H9 (cell line): Measurements from ENCODE around the gene ACTBL2. TPM values are rescaled to one million over a fixed set of nuclear protein-coding genes. Genes with fewer than 3 reads are reported as not detected.

Experiments
- DNase-seq: peaks from one replicate; pipeline ENCODE4 v3.0.0-alpha.2; 2017
- H2AFZ ChIP-seq: one replicate; pipeline ENCODE4 v1.6.1; 2013; ENCODE audit warnings: mild to moderate bottlenecking, low read length, control low read depth, moderate library complexity
- H2AK5ac ChIP-seq: 2 replicates; pipeline ENCODE4 v1.6.1; 2013; ENCODE audit warnings: low read length, control low read depth, mixed read lengths; ENCODE audit not compliant: insufficient read length
- H2BK120ac ChIP-seq: one replicate; pipeline ENCODE4 v1.6.1; 2013; ENCODE audit warnings: low read depth, mild to moderate bottlenecking, low read length, control low read depth, inconsistent platforms; ENCODE audit not compliant: poor library complexity, severe bottlenecking
- H2BK12ac ChIP-seq: 2 replicates; pipeline ENCODE4 v1.6.1; 2013; ENCODE audit warnings: low read length, control low read depth, mixed read lengths, low read depth; ENCODE audit not compliant: insufficient read length
- H2BK15ac ChIP-seq: 2 replicates; pipeline ENCODE4 v1.6.1; 2013; ENCODE audit warnings: low read depth, low read length, control low read depth
- H2BK20ac ChIP-seq: one replicate; pipeline ENCODE4 v1.6.1; 2013; ENCODE audit warnings: low read depth, mild to moderate bottlenecking, low read length, control low read depth, inconsistent platforms; ENCODE audit not compliant: poor library complexity, severe bottlenecking
- H2BK5ac ChIP-seq: 2 replicates; pipeline ENCODE4 v1.6.1; 2013; ENCODE audit warnings: low read length, control low read depth, mixed read lengths; ENCODE audit not compliant: insufficient read length
- H3K14ac ChIP-seq: 2 replicates; pipeline ENCODE4 v1.6.1; 2013; ENCODE audit warnings: low read length, control low read depth; ENCODE audit not compliant: insufficient read depth
- H3K18ac ChIP-seq: 2 replicates; pipeline ENCODE4 v1.6.1; 2013; ENCODE audit warnings: low read depth, mild to moderate bottlenecking, mixed read lengths, low read length, control low read depth; ENCODE audit not compliant: insufficient read length
- H3K23ac ChIP-seq: 2 replicates; pipeline ENCODE4 v1.6.1; 2013; ENCODE audit warnings: low read length, control low read depth, mixed read lengths, low read depth; ENCODE audit not compliant: insufficient read length
- H3K23me2 ChIP-seq: 2 replicates; pipeline ENCODE4 v1.6.1; 2013; ENCODE audit warnings: low read depth, mild to moderate bottlenecking, mixed read lengths, low read length, control low read depth; ENCODE audit not compliant: insufficient read length, poor library complexity, severe bottlenecking
- H3K27ac ChIP-seq: 2 replicates; pipeline ENCODE4 v1.5.1; 2013; ENCODE audit warnings: low read length, control low read depth, mixed read lengths, low read depth; ENCODE audit not compliant: insufficient read length
- H3K27me3 ChIP-seq: 2 replicates; pipeline ENCODE4 v1.6.1; 2013; ENCODE audit warnings: low read length, control low read depth, inconsistent platforms; ENCODE audit not compliant: insufficient read depth
- H3K4ac ChIP-seq: 2 replicates; pipeline ENCODE4 v1.6.1; 2013; ENCODE audit warnings: low read depth, mild to moderate bottlenecking, control low read depth, inconsistent platforms, low read length, moderate library complexity
- H3K4me1 ChIP-seq: 2 replicates; pipeline ENCODE4 v1.6.1; 2013; ENCODE audit warnings: low read length, control low read depth, inconsistent platforms; ENCODE audit not compliant: insufficient read depth
- H3K4me2 ChIP-seq: 2 replicates; pipeline ENCODE4 v1.6.1; 2013; ENCODE audit warnings: low read length, control low read depth, mixed read lengths; ENCODE audit not compliant: insufficient read length, insufficient read depth
- H3K56ac ChIP-seq: 2 replicates; pipeline ENCODE4 v1.6.1; 2013; ENCODE audit warnings: low read depth, mild to moderate bottlenecking, mixed read lengths, low read length, control low read depth; ENCODE audit not compliant: insufficient read length
- H3K79me1 ChIP-seq: 2 replicates; pipeline ENCODE4 v1.6.1; 2013; ENCODE audit warnings: low read depth, mild to moderate bottlenecking, moderate library complexity, low read length, control low read depth, inconsistent platforms; ENCODE audit not compliant: insufficient read depth, poor library complexity, severe bottlenecking
- H3K79me2 ChIP-seq: 2 replicates; pipeline ENCODE4 v1.6.1; 2013; ENCODE audit warnings: low read length, control low read depth, inconsistent platforms; ENCODE audit not compliant: insufficient read depth
- H3K9ac ChIP-seq: 2 replicates; pipeline ENCODE4 v1.6.1; 2013; ENCODE audit warnings: low read length, control low read depth, mixed read lengths; ENCODE audit not compliant: insufficient read length; ENCODE audit errors: extremely low read depth
- H3K9me3 ChIP-seq: one replicate; pipeline ENCODE4 v1.6.1; 2013; ENCODE audit warnings: low read depth, low read length, inconsistent platforms; ENCODE audit not compliant: control insufficient read depth
- H3T11ph ChIP-seq: one replicate; pipeline ENCODE4 v1.6.1; 2013; ENCODE audit warnings: mild to moderate bottlenecking, low read length, control low read depth, inconsistent platforms
- H4K20me1 ChIP-seq: one replicate; pipeline ENCODE4 v1.6.1; 2013; ENCODE audit not compliant: control insufficient read depth, insufficient read length, insufficient read depth
- H4K5ac ChIP-seq: 2 replicates; pipeline ENCODE4 v1.6.1; 2013; ENCODE audit warnings: low read depth, mild to moderate bottlenecking, mixed read lengths, low read length, control low read depth; ENCODE audit not compliant: insufficient read length
- H4K8ac ChIP-seq: replicated peaks from 2 replicates; pipeline ENCODE4 v1.6.1; 2013; ENCODE audit warnings: low read length, control low read depth, mixed read lengths, low read depth; ENCODE audit not compliant: insufficient read length
- H4K91ac ChIP-seq: 2 replicates; pipeline ENCODE4 v1.6.1; 2013; ENCODE audit warnings: low read depth, mild to moderate bottlenecking, moderate library complexity, mixed read lengths, low read length, control low read depth; ENCODE audit not compliant: insufficient read length
- H3K27ac Mint-ChIP-seq, 3 experiments: 2 replicates in 2 of 3; 3 replicates in 1 of 3; pipeline ENCODE4 v1.8.0; 2020 to 2021; ENCODE audit warnings: mixed read lengths in 3 of 3, mild to moderate bottlenecking in 1 of 3, moderate library complexity in 1 of 3
- H3K27me3 Mint-ChIP-seq: 2 replicates; pipeline ENCODE4 v1.8.0; 2021; ENCODE audit warnings: low read depth, mild to moderate bottlenecking, moderate library complexity, mixed read lengths
- H3K36me3 Mint-ChIP-seq, 3 experiments: 2 replicates in 2 of 3; 3 replicates in 1 of 3; pipeline ENCODE4 v1.8.0; 2020 to 2021; ENCODE audit warnings: low read depth in 3 of 3, mixed read lengths in 3 of 3; ENCODE audit not compliant: insufficient read depth in 1 of 3
- H3K4me1 Mint-ChIP-seq, 2 experiments: 2 replicates each; pipeline ENCODE4 v1.8.0; 2020; ENCODE audit warnings: mixed read lengths in 2 of 2
- H3K4me3 Mint-ChIP-seq, 2 experiments: 2 replicates in 1 of 2; 3 replicates in 1 of 2; pipeline ENCODE4 v1.8.0; 2020 to 2021; ENCODE audit warnings: mild to moderate bottlenecking in 2 of 2, mixed read lengths in 2 of 2, moderate library complexity in 1 of 2
- H3K9me3 Mint-ChIP-seq, 2 experiments: 2 replicates in 1 of 2; 3 replicates in 1 of 2; pipeline ENCODE4 v1.8.0; 2020; ENCODE audit warnings: mild to moderate bottlenecking in 2 of 2, mixed read lengths in 2 of 2, moderate library complexity in 1 of 2
- CTCF ChIP-seq: fragments of 200-600 bp; sonication (generic); conservative IDR thresholded peaks from 3 replicates; pipeline ENCODE4 v1.8.0; 2021; ENCODE audit warnings: antibody characterized with exemption, mild to moderate bottlenecking
- WGBS: extraction: QIAGEN DNeasy Blood & Tissue Kit; methylation state at CpG from one replicate; pipeline ENCODE4 v1.1.7; 2013; ENCODE audit warnings: missing lambda C conversion rate, low lambda C conversion rate, mixed read lengths; ENCODE audit not compliant: insufficient read length; ENCODE audit errors: extremely low coverage; 5-methylcytosine and 5-hydroxymethylcytosine counted together
- total RNA-seq: library from RNA; stranded (reverse); gene quantifications from 2 replicates; pipeline ENCODE4 v1.2.1, GENCODE V29; 2021

ACTBL2 gene
- total RNA-seq, 1 experiment from 2014 or later, result not detected

- H3K4me2 ChIP-seq, result no peak overlapping the region
- no peak overlapping the region for H3K27ac Mint-ChIP-seq
Observed at GRCh38 chr5:57531333-57531732, 48.7 kb upstream of the ACTBL2 start.

More at GRCh38 chr5:57531333-57531732, 48.7 kb upstream of the ACTBL2 start:
- Mint-ChIP-seq H3K4me1 (no peaks in the 10 kb centered on the region), H3K9me3 (no peaks in the 10 kb centered on the region; a peak in 1 of 5 replicates), H3K36me3 (no peaks in the 10 kb centered on the region), H3K4me3 (no peak overlapping the region), H3K27me3 (no peaks in the 10 kb centered on the region)
- H3K79me2 ChIP-seq, result no peaks in the 10 kb centered on the region
- no peak overlapping the region for H3K9ac ChIP-seq
- no peaks in the 10 kb centered on the region for H4K20me1 ChIP-seq
- no peak overlapping the region for H2AK5ac ChIP-seq
- no peak overlapping the region for H2AFZ ChIP-seq
- H4K8ac ChIP-seq, result no peak overlapping the region
- no peak for TF ChIP-seq CTCF
- H2BK15ac ChIP-seq, result no peak overlapping the region
- no CpG with 5 or more reads among the region's 1 CpG for WGBS
- no peak overlapping the region for H3K14ac ChIP-seq
- H2BK20ac ChIP-seq, result no peak overlapping the region
- no peak overlapping the region for H3K4ac ChIP-seq
- no peaks in the 10 kb centered on the region for H3K23me2 ChIP-seq
- no peak overlapping the region for H4K91ac ChIP-seq
- H3K79me1 ChIP-seq, result no peaks in the 10 kb centered on the region
- no peak overlapping the region for H4K5ac ChIP-seq
- H3K27ac ChIP-seq, result no peak overlapping the region
- no peak overlapping the region for H3K23ac ChIP-seq
- no peak overlapping the region for H2BK12ac ChIP-seq
- no peak overlapping the region for H3K56ac ChIP-seq
- no peaks in the 10 kb centered on the region for H3K4me1 ChIP-seq
- no peak overlapping the region for H2BK5ac ChIP-seq
- no peak overlapping the region for H3T11ph ChIP-seq
- DNase-seq, result no peak
- H3K9me3 ChIP-seq, result no peaks in the 10 kb centered on the region
- H3K18ac ChIP-seq, result no peak overlapping the region
- no peaks in the 10 kb centered on the region for H3K27me3 ChIP-seq
- no peak overlapping the region for H2BK120ac ChIP-seq
